ENCODE results near the gene TBX20.

GRCh38 chr7:35268953-35269352 lies 15.1 kb upstream of the TBX20 start:
- TF ChIP-seq GATA2 (IDR thresholded peaks at IDR 0.05; ENCODE audit: low read depth, low read length) (no peak), GATA3 (IDR thresholded peaks at IDR 0.05; ENCODE audit: low read depth, low read length) (no peak)
